ENCODE measurements around the gene FHAD1. TPM values are rescaled to one million over a fixed set of nuclear protein-coding genes. Genes with fewer than 3 reads are reported as not detected.
A peak's percentile ranks its signal among the peaks of the same experiment; 100 is the strongest.

The FHAD1 gene
- total RNA-seq, 1 experiment from 2014 or later: 3.5 TPM

DNA sequence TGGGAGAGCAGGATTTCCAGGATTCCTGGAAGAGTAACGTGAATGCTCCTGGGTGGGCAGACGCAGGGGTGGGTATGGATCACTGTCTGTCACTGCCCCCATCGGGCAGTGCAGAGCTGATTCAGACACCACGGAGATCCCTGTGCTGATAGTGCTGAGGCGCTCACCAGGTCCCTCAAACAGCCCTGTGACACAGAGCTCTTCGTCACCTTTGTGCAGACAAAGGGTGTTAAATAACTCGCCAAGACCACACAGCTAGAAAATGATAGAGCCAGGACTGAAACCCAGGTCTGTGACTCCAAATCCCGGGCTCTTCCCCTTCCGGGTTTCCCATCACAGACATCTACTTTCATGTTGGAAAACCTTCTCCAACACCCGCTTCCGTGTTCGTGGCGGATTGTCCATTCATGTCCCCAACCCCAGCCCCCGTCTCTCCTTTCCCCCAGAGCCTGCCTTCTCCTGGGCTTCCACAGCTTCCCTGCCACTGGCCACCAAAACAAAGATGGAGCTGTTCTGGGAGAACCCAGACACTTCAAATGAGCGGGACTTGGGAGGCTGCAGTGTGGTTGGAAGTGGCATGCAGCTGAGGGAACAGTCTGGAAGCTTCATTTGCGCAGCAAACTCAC lies 165.3 kb downstream of the FHAD1 start:
- Histone ChIP-seq H4K20me1 (ENCODE audit: insufficient read depth) (no peaks in the 10 kb centered on the region; the same call in 1 of the 2 replicates), H3K27me3 (ENCODE audit: insufficient read depth, low read length) (no peaks in the 10 kb centered on the region), H3K9ac (ENCODE audit: low read length) (no peak overlapping the region), H3K9me2 (ENCODE audit: insufficient read depth) (no peaks in the 10 kb centered on the region), H3K36me3 (ENCODE audit: control insufficient read depth in 1 of 2, insufficient read depth in 2 of 2, low read length in 2 of 2) (peaks cover 0 to 19% of the 10 kb centered on the region in 2 experiments; a peak in 1 of 4 replicates), H3K4me1 (ENCODE audit: control insufficient read depth in 1 of 2, insufficient read depth in 2 of 2, low read length in 2 of 2) (peaks cover 13 to 78% of the 10 kb centered on the region in 2 experiments), H2AFZ (ENCODE audit: low read depth, low read length, poor library complexity, severe bottlenecking) (no peak overlapping the region), H3K27ac (ENCODE audit: low read depth, low read length) (no peak overlapping the region), H3K4me2 (ENCODE audit: low read length) (peak overlapping the region; percentile 98; the same call in 1 of the 2 replicates), H3K9me3 (ENCODE audit: control insufficient read depth in 1 of 2, insufficient read depth in 1 of 2, low read depth in 1 of 2, low read length in 2 of 2) (no peaks in the 10 kb centered on the region), H3K79me2 (ENCODE audit: insufficient read depth, low read length) (peaks cover 76% of the 10 kb centered on the region), H3K4me3 (replicated peaks in 1 of 2; ENCODE audit: low read depth in 1 of 2, low read length in 2 of 2) (no peak overlapping the region)
- ChIA-PET RAD21 (ENCODE audit: low non-redundant PET in 1 of 2, low total read pairs in 2 of 2, uncharacterized antibody in 2 of 2, unreplicated experiment in 2 of 2) (no interaction called here), CTCF (no interaction called here), POLR2A (no interaction called here)
- ATAC-seq: no peak
- no peak for DNase-seq (ENCODE audit: low read depth, low spot score)
- intact Hi-C loops (cut with micrococcal nuclease): no loop called here
- BruUV-seq (replicated peaks): no TSS peak
- TF ChIP-seq CBX3 (IDR thresholded peaks at IDR 0.05; ENCODE audit: low read depth) (no peak), YY1 (IDR thresholded peaks at IDR 0.05; ENCODE audit: extremely low read depth, insufficient replicate concordance, low read depth, low read length) (no peak), SIN3A (IDR thresholded peaks at IDR 0.05; ENCODE audit: low read depth) (no peak), JUND (IDR thresholded peaks at IDR 0.05) (no peak), SP1 (IDR thresholded peaks at IDR 0.05; ENCODE audit: low read depth) (no peak), POLR2A (IDR thresholded peaks at IDR 0.05; ENCODE audit: borderline replicate concordance, extremely low read depth, insufficient read depth, insufficient read length) (no peak), CEBPB (IDR thresholded peaks at IDR 0.05; ENCODE audit: low read depth) (no peak)
- TF ChIP-seq, protein P1, sequence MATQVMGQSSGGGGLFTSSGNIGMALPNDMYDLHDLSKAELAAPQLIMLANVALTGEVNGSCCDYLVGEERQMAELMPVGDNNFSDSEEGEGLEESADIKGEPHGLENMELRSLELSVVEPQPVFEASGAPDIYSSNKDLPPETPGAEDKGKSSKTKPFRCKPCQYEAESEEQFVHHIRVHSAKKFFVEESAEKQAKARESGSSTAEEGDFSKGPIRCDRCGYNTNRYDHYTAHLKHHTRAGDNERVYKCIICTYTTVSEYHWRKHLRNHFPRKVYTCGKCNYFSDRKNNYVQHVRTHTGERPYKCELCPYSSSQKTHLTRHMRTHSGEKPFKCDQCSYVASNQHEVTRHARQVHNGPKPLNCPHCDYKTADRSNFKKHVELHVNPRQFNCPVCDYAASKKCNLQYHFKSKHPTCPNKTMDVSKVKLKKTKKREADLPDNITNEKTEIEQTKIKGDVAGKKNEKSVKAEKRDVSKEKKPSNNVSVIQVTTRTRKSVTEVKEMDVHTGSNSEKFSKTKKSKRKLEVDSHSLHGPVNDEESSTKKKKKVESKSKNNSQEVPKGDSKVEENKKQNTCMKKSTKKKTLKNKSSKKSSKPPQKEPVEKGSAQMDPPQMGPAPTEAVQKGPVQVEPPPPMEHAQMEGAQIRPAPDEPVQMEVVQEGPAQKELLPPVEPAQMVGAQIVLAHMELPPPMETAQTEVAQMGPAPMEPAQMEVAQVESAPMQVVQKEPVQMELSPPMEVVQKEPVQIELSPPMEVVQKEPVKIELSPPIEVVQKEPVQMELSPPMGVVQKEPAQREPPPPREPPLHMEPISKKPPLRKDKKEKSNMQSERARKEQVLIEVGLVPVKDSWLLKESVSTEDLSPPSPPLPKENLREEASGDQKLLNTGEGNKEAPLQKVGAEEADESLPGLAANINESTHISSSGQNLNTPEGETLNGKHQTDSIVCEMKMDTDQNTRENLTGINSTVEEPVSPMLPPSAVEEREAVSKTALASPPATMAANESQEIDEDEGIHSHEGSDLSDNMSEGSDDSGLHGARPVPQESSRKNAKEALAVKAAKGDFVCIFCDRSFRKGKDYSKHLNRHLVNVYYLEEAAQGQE (IDR thresholded peaks at IDR 0.05; ENCODE audit: low read depth): no peak
- TF ChIP-seq, protein P2, sequence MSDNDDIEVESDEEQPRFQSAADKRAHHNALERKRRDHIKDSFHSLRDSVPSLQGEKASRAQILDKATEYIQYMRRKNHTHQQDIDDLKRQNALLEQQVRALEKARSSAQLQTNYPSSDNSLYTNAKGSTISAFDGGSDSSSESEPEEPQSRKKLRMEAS (IDR thresholded peaks at IDR 0.05): no peak

Data from HCT116 (cell line).